Endothelial cell of umbilical vein (primary cell): ENCODE measurements around the gene MYO1A.

Source experiments
- EZH2 ChIP-seq: IDR thresholded peaks from 2 replicates; pipeline ENCODE4 v1.6.1; 2012; ENCODE audit warnings: borderline replicate concordance, low read depth, mild to moderate bottlenecking, moderate library complexity, low read length, inconsistent platforms; ENCODE audit not compliant: severe bottlenecking
- FOS ChIP-seq: IDR thresholded peaks from 2 replicates; pipeline ENCODE4 v1.6.1; 2011; ENCODE audit warnings: mild to moderate bottlenecking, low read length, moderate library complexity, borderline replicate concordance; ENCODE audit not compliant: insufficient read depth
- GATA2 ChIP-seq: IDR thresholded peaks from 2 replicates; pipeline ENCODE4 v1.7.0; 2011; ENCODE audit warnings: low read depth, mild to moderate bottlenecking, moderate library complexity, mixed read lengths, low read length; ENCODE audit not compliant: insufficient read length, insufficient read depth
- JUN ChIP-seq: IDR thresholded peaks from 2 replicates; pipeline ENCODE4 v1.6.1; 2011; ENCODE audit warnings: borderline replicate concordance, low read depth; ENCODE audit not compliant: insufficient read length, insufficient read depth
- MYC ChIP-seq: IDR thresholded peaks from one replicate; pipeline ENCODE4 v1.6.1; 2011; ENCODE audit warnings: mild to moderate bottlenecking, low read depth, low read length
- POLR2A ChIP-seq: IDR thresholded peaks from 2 replicates; pipeline ENCODE4 v1.6.1; 2012; ENCODE audit warnings: low read depth, mild to moderate bottlenecking, control low read depth, low read length
- POLR2AphosphoS5 ChIP-seq: IDR thresholded peaks from 2 replicates; pipeline ENCODE4 v1.6.1; 2012; ENCODE audit warnings: low read depth, mild to moderate bottlenecking, control low read depth, low read length, moderate library complexity; ENCODE audit not compliant: insufficient read depth
- TF ChIP-seq, protein P1 (sequence below), 2 donors: IDR thresholded peaks; 1 replicate in 1 of 2; 2 replicates in 1 of 2; pipeline ENCODE4 v1.5.1; 2011; ENCODE audit warnings: low read length in 2 of 2, mild to moderate bottlenecking in 2 of 2, moderate library complexity in 2 of 2, control low read depth in 1 of 2, inconsistent platforms in 1 of 2, low read depth in 1 of 2; ENCODE audit not compliant: insufficient read depth in 1 of 2; ENCODE audit errors: extremely low read depth in 1 of 2
- TF ChIP-seq, protein P2 (sequence below): IDR thresholded peaks from 2 replicates; pipeline ENCODE4 v1.6.1; 2011; ENCODE audit not compliant: insufficient read depth, insufficient read length

DNA sequence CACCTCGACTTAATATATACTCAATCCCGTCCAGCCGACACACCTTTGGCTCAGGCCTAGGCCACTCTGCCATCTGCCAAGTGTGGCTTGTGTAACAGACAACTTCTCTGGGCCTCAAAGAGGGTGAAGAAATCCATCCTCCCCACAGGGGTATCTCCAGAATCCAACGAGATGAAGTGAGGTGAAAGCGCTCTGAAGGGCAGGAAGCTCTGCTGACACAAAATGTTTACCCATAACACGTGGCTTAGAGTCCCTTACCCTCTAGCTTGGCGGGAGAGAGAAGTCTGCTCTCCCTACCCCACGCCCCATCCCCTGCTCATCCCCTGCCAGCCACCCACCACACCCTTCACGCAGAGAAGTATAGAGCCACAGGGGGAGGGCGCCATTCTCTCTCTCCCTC is 56.6 kb downstream of the MYO1A start:
- TF ChIP-seq, protein P1, sequence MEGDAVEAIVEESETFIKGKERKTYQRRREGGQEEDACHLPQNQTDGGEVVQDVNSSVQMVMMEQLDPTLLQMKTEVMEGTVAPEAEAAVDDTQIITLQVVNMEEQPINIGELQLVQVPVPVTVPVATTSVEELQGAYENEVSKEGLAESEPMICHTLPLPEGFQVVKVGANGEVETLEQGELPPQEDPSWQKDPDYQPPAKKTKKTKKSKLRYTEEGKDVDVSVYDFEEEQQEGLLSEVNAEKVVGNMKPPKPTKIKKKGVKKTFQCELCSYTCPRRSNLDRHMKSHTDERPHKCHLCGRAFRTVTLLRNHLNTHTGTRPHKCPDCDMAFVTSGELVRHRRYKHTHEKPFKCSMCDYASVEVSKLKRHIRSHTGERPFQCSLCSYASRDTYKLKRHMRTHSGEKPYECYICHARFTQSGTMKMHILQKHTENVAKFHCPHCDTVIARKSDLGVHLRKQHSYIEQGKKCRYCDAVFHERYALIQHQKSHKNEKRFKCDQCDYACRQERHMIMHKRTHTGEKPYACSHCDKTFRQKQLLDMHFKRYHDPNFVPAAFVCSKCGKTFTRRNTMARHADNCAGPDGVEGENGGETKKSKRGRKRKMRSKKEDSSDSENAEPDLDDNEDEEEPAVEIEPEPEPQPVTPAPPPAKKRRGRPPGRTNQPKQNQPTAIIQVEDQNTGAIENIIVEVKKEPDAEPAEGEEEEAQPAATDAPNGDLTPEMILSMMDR (IDR thresholded peaks at IDR 0.05; ENCODE audit: extremely low read depth in 1 of 2, insufficient read depth in 1 of 2, low read depth in 1 of 2, low read length in 2 of 2), result no peak
- TF ChIP-seq JUN (no peak), EZH2 (no peak), POLR2A (no peak), POLR2AphosphoS5 (no peak), FOS (no peak), MYC (no peak), GATA2 (no peak)
- TF ChIP-seq, protein P2, sequence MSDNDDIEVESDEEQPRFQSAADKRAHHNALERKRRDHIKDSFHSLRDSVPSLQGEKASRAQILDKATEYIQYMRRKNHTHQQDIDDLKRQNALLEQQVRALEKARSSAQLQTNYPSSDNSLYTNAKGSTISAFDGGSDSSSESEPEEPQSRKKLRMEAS, result no peak
